Activated CD4-positive, alpha-beta memory T cell treated with anti-CD3 and anti-CD28 coated beads, Interleukin-2, amount 10 ng/mL, durations not matched to agents 7 days and 5 days (primary cell): ENCODE data around the gene MCRIP1. TPM values are rescaled to one million over a fixed set of nuclear protein-coding genes. Genes with fewer than 3 reads are reported as not detected.
A peak's percentile ranks its signal among the peaks of the same experiment; 100 is the strongest.
"Not testable (repeated sequence)": the region's sequence is repeated elsewhere in the genome, so short reads cannot be mapped to it uniquely, and the experiment has no call there.

Source experiments
- CTCF ChIA-PET: fragments of 350-600 bp; sonication (Branson Sonifier 250); formaldehyde crosslinking; loops from one replicate; lab custom pipeline; 2021; ENCODE audit warnings: antibody characterized with exemption, inconsistent platforms; lab: Charles Lee
- POLR2A ChIA-PET: fragments of 350-600 bp; sonication (Branson Sonifier 250); formaldehyde crosslinking; loops from one replicate; lab custom pipeline; 2021; ENCODE audit warnings: antibody characterized with exemption; lab: Charles Lee
- DNase-seq: peaks from one replicate; pipeline ENCODE4 v3.0.0-alpha.2; 2020
- H3K27ac Mint-ChIP-seq: one replicate; pipeline ENCODE4 v1.8.0; 2021; ENCODE audit warnings: mild to moderate bottlenecking, mixed read lengths
- H3K27me3 Mint-ChIP-seq: one replicate; pipeline ENCODE4 v1.8.0; 2021; ENCODE audit warnings: mixed read lengths
- H3K36me3 Mint-ChIP-seq: one replicate; pipeline ENCODE4 v1.8.0; 2021; ENCODE audit warnings: low read depth, mixed read lengths
- H3K4me1 Mint-ChIP-seq: one replicate; pipeline ENCODE4 v1.8.0; 2021; ENCODE audit warnings: mixed read lengths
- H3K4me3 Mint-ChIP-seq: one replicate; pipeline ENCODE4 v1.8.0; 2021; ENCODE audit warnings: mild to moderate bottlenecking, mixed read lengths
- H3K9me3 Mint-ChIP-seq: one replicate; pipeline ENCODE4 v1.8.0; 2021; ENCODE audit warnings: mixed read lengths
- total RNA-seq, 2 experiments: library from RNA; stranded (reverse); gene quantifications; one replicate each; pipeline ENCODE4 v1.2.3, GENCODE V29; 2021

The MCRIP1 gene
- total RNA-seq, 2 experiments from 2014 or later = 37.1 to 38.2 TPM

- Mint-ChIP-seq H3K9me3 (no peaks in the 10 kb centered on the region), H3K36me3 (peaks cover 44% of the 10 kb centered on the region), H3K4me1 (no peaks in the 10 kb centered on the region), H3K27ac (no peak overlapping the region), H3K27me3 (no peaks in the 10 kb centered on the region), H3K4me3 (no peak overlapping the region)
- no peak for DNase-seq
- CTCF ChIA-PET = no interaction called here
- POLR2A ChIA-PET = interaction anchor here (3.5 kb wide), 1 partner anchor 11 kb away, joined by 21 read pairs; the partner anchor contains the start of genes MCRIP1 and PPP1R27
Measured at GRCh38 chr17:81844327-81844851, 11.3 kb upstream of the MCRIP1 start.

DNA sequence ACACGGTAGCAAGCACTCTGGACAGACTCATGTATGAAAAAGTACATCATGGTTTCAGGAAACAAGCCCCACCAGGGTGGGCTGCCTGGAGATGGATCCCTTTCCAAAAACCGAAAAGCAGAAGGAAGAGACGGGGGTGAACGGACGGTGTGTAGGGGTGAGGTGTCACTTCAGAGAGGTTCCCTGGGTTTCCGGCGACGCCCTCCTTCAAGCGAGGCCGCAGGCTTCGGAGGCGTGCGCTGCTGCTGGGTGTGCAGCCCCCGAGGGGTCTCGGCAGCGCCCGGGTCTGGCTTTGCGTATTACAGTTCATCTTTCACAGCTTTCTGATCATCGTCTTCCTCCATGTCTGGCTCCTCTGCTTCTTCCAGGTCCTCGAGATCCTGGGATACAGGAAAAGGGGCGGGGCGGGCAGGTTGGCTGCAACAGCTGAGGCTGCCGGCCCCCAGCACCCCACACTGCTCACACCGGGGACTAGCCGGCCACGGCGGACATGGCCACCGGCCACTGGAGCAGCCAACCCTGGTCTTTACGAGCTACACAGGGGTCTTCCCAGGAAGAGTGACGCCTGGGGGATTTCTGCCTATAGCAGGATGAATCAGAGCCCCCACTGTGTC, 10.7 kb upstream of the MCRIP1 start:
- Mint-ChIP-seq H3K36me3 (peaks cover 44% of the 10 kb centered on the region), H3K27me3 (no peaks in the 10 kb centered on the region), H3K4me3 (no peak overlapping the region), H3K4me1 (no peaks in the 10 kb centered on the region), H3K27ac (no peak overlapping the region), H3K9me3 (no peaks in the 10 kb centered on the region)
- DNase-seq = no peak
- ChIA-PET CTCF (no interaction called here), POLR2A (interaction anchor here (0.8 to 3.5 kb wide), 3 partner anchors 10 to 17 kb away, joined by 3 to 21 read pairs (median 5); partner anchors contain the start of genes MCRIP1, P4HB and PPP1R27)

- Mint-ChIP-seq H3K4me3 (no peak overlapping the region), H3K9me3 (no peaks in the 10 kb centered on the region), H3K36me3 (peaks cover 42% of the 10 kb centered on the region), H3K27ac (no peak overlapping the region), H3K4me1 (no peaks in the 10 kb centered on the region), H3K27me3 (no peaks in the 10 kb centered on the region)
- ChIA-PET POLR2A (interaction anchor here (0.6 to 3.5 kb wide), 7 partner anchors 9 to 273 kb away, joined by 3 to 21 read pairs (median 3); partner anchors contain the start of genes MCRIP1, P4HB and PPP1R27), CTCF (no interaction called here)
- no peak for DNase-seq
Measured at GRCh38 chr17:81842725-81843504, 9.8 kb upstream of the MCRIP1 start.

- no peaks in the 10 kb centered on the region for H3K27me3 Mint-ChIP-seq
Measured at GRCh38 chr17:81842378-81842724, 9.3 kb upstream of the MCRIP1 start.

DNA sequence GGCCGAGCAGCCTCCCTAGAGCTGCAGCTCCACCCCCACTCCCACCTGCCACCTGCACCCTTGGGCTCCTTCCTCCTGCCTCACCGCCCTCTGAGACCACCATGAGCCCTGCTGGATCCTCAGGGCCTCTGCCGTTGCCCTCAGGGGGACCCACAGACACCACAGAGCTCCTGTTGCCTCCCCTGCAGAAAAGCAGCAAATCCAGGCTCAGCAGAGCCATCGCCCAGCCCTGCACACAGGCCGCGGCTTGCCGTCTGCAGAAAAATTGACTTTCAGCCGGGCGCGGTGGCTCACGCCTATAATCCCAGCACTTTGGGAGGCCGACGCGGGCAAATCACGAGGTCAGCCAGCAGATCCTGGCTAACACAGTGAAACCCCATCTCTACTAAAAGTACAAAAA, 8.8 kb upstream of the MCRIP1 start:
- H3K4me3 Mint-ChIP-seq = no peak overlapping the region
- ChIA-PET CTCF (no interaction called here), POLR2A (interaction anchor here (1.2 to 3.5 kb wide), 6 partner anchors 8 to 138 kb away, joined by 3 to 21 read pairs (median 4); partner anchors contain the start of genes MCRIP1, MRPL12, P4HB and PPP1R27)
- H3K4me1 Mint-ChIP-seq = no peaks in the 10 kb centered on the region
- H3K27ac Mint-ChIP-seq = no peak overlapping the region
- H3K9me3 Mint-ChIP-seq = no peaks in the 10 kb centered on the region
- peaks cover 36% of the 10 kb centered on the region for H3K36me3 Mint-ChIP-seq
- H3K27me3 Mint-ChIP-seq = no peaks in the 10 kb centered on the region
- DNase-seq = no peak

More at GRCh38 chr17:81842378-81842724, 9.3 kb upstream of the MCRIP1 start:
- CTCF ChIA-PET = no interaction called here
- no peak overlapping the region for H3K27ac Mint-ChIP-seq
- H3K4me1 Mint-ChIP-seq = no peaks in the 10 kb centered on the region
- peaks cover 41% of the 10 kb centered on the region for H3K36me3 Mint-ChIP-seq
- no peak overlapping the region for H3K4me3 Mint-ChIP-seq
- no peak for DNase-seq
- no peaks in the 10 kb centered on the region for H3K9me3 Mint-ChIP-seq
- POLR2A ChIA-PET = interaction anchor here (0.6 to 3.5 kb wide), 7 partner anchors 9 to 274 kb away, joined by 3 to 21 read pairs (median 4); partner anchors contain the start of genes MCRIP1, P4HB and PPP1R27

DNA sequence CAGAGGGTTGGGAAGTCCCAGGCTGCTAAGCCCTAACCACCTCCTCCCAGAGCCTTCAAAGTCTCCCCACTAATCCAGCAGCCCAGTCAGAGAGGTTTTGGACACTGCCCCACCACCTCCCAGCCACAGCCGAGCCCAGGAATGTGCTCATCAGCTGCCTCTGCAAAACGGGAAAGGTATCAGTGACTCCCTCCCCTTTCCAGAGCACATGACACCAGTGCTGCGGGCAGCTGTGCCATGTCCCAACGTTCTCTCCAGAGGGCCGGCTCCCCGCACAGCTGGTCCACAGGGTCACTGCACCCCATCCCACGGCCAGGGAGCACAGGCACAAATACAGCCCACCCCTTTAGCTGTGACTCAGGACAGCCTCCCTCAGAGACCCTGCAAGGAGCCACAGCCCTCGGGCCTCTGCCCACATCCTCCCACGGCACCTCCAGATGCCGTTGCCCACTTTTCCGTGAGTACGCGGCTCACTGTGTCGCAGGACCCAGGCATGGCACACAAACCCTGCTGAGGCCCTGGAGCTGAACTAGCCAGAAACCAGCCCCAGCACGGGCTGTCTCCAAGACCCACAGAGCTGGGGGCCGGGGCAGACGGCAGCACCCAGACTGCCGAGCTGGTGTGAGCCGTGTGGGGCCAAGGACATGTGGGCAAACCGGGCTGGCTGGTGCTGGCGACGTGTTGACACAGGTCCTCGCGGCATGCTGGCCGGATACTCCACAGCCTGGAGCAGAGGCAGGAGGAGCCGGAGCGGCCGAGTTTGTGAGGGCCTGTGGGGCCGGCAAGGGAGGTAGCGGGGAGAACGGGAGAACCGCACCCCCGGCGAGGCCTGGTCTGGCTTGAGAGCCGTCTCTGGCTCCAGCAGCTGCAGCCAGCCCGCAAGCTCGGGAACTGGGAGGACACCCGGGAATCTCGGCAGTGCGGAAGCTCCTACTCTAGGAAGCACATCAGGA, 8.0 kb upstream of the MCRIP1 start:
- H3K27me3 Mint-ChIP-seq = no peaks in the 10 kb centered on the region
- H3K36me3 Mint-ChIP-seq = peaks cover 31% of the 10 kb centered on the region
- DNase-seq = no peak
- H3K4me3 Mint-ChIP-seq = no peak overlapping the region
- POLR2A ChIA-PET = interaction anchor here (0.7 to 3.5 kb wide), 7 partner anchors 7 to 168 kb away, joined by 3 to 21 read pairs (median 4); partner anchors contain the start of genes MCRIP1, MRPL12 and PPP1R27
- H3K4me1 Mint-ChIP-seq = no peaks in the 10 kb centered on the region
- no peaks in the 10 kb centered on the region for H3K9me3 Mint-ChIP-seq
- no peak overlapping the region for H3K27ac Mint-ChIP-seq
- CTCF ChIA-PET = no interaction called here

DNA sequence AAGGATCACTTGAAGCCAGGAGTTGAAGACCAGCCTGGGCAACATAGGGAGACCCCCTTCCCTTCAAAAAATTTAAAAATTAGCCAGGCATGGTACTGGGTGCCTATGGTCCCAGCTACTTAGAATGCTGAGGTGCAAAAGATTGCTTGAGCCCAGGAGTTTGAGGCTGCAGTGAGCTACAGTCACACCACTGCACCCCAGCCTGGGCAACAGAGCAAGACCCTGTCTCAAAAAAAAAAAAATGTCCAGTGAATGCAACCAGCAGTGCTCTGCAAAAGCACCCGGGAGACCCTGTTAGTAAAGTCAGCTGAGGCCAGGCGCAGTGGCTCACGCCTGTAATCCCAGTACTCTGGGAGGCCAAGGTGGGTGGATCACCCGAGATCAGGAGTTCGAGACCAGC, 7.0 kb upstream of the MCRIP1 start:
- H3K27ac Mint-ChIP-seq, H3K4me3 Mint-ChIP-seq, H3K4me1 Mint-ChIP-seq, H3K9me3 Mint-ChIP-seq, H3K27me3 Mint-ChIP-seq, CTCF ChIA-PET, DNase-seq: not testable (repeated sequence)
- POLR2A ChIA-PET = interaction anchor here (1.3 to 1.4 kb wide), 2 partner anchors 14 to 17 kb away, joined by 3 to 4 read pairs; no protein-coding TSS in a partner anchor
- H3K36me3 Mint-ChIP-seq = peaks cover 24% of the 10 kb centered on the region

- Mint-ChIP-seq H3K4me3 (no peak overlapping the region), H3K4me1 (peaks cover 2% of the 10 kb centered on the region), H3K27me3 (no peaks in the 10 kb centered on the region), H3K27ac (no peak overlapping the region), H3K36me3 (peaks cover 18% of the 10 kb centered on the region), H3K9me3 (no peaks in the 10 kb centered on the region)
- ChIA-PET CTCF (no interaction called here), POLR2A (interaction anchor here (1.4 kb wide), 1 partner anchor 15 kb away, joined by 3 read pairs; no protein-coding TSS in a partner anchor)
- DNase-seq = no peak
Measured at GRCh38 chr17:81839301-81839700, 6.2 kb upstream of the MCRIP1 start.

GRCh38 chr17:81838753-81839255, 5.7 kb upstream of the MCRIP1 start:
- no peak overlapping the region for H3K4me3 Mint-ChIP-seq
- peaks cover 15% of the 10 kb centered on the region for H3K36me3 Mint-ChIP-seq
- no peaks in the 10 kb centered on the region for H3K27me3 Mint-ChIP-seq
- ChIA-PET POLR2A (no interaction called here), CTCF (no interaction called here)
- H3K27ac Mint-ChIP-seq = no peak overlapping the region
- peaks cover 4% of the 10 kb centered on the region for H3K4me1 Mint-ChIP-seq
- no peak for DNase-seq
- H3K9me3 Mint-ChIP-seq = no peaks in the 10 kb centered on the region

DNA sequence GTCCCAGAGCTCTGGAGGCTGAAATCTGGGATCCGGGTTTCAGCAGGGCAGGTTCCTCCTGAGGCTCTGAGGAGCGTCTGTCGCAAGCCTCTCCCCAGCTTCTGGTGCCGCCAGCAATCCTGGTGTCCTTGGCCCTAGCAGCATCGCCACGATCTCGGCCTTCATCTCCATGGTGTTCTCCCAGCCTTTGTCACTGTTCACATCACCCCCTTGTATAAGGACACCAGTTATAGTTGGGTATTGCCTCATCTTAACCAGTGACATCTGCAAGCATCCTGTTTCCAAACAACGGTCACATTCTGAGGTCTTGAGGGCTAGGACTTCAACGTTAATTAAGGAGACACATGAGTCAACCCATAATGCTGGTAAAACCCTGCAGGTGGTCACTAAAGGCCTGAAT, 4.5 kb upstream of the MCRIP1 start:
- H3K27me3 Mint-ChIP-seq = no peaks in the 10 kb centered on the region
- POLR2A ChIA-PET = interaction anchor here (0.9 kb wide), 1 partner anchor 8 kb away, joined by 3 read pairs; no protein-coding TSS in a partner anchor
- no peak overlapping the region for H3K27ac Mint-ChIP-seq
- H3K36me3 Mint-ChIP-seq = peaks cover 5% of the 10 kb centered on the region
- peaks cover 7% of the 10 kb centered on the region for H3K4me1 Mint-ChIP-seq
- H3K4me3 Mint-ChIP-seq = no peak overlapping the region
- DNase-seq = no peak
- H3K9me3 Mint-ChIP-seq = no peaks in the 10 kb centered on the region
- CTCF ChIA-PET = interaction anchor here (0.6 kb wide), 1 partner anchor 14 kb away, joined by 5 read pairs; no protein-coding TSS in a partner anchor

DNA sequence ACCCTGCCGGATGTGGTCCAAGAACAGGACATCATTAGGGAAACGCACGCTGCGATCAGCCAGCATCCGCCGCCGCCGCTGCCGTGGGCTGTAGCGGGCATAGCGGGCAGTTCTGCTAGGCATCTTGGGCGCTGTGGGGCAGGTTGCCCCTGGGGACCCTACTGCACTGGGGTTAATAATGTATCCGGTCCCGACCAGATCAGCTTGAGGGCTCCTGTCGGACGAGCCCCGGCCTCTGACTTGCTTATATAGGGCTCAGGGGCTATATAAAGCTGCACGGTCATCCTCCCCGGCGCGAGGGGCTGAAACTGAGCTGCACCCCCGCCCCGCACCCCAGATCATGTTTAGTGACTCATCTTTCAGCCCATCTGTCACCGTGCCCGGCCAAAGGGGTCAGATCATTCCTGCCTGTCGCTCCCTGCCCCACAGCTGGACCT, 1.8 kb upstream of the MCRIP1 start, which contains the start of gene PPP1R27:
Gene PPP1R27 (minus strand): TSS at position 220 of the 437 bp plus-strand sequence. CDS start 97 bp downstream, at position 123.
- Mint-ChIP-seq H3K36me3 (peaks cover 2% of the 10 kb centered on the region), H3K27me3 (no peaks in the 10 kb centered on the region), H3K4me1 (peaks cover 27% of the 10 kb centered on the region), H3K27ac (peak within 1 kb of the TSS; percentile 70), H3K4me3 (peak within 1 kb of the TSS; percentile 75), H3K9me3 (no peaks in the 10 kb centered on the region)
- ChIA-PET CTCF (interaction anchor here (1.9 kb wide), 1 partner anchor 25 kb away, joined by 5 read pairs; no protein-coding TSS in a partner anchor), POLR2A (interaction anchor here (0.9 to 4.9 kb wide), 6 partner anchors 8 to 132 kb away, joined by 3 to 41 read pairs (median 15); partner anchors contain the start of genes ARHGDIA, MRPL12 and P4HB)
- DNase-seq = no peak
